WTC11 (cell line): ENCODE results near the gene DDI2. TPM values are rescaled to one million over a fixed set of nuclear protein-coding genes. Genes with fewer than 3 reads are reported as not detected.

Experiments
- ATAC-seq: fragments of 200-7000 bp; cut with Tn5 transposase; 2 replicates; pipeline ENCODE4 v1.10.0; 2021; ENCODE audit warnings: mild to moderate bottlenecking, moderate library complexity
- CTCF ChIA-PET: fragments of 300-600 bp; sonication (Branson Sonifier 250); formaldehyde crosslinking; loops from one replicate; lab custom pipeline; 2021; ENCODE audit warnings: antibody characterized with exemption; lab: Charles Lee
- POLR2A ChIA-PET: fragments of 350-600 bp; sonication (Branson Sonifier 250); formaldehyde crosslinking; loops from one replicate; lab custom pipeline; 2021; ENCODE audit warnings: antibody characterized with exemption; lab: Charles Lee
- DNase-seq: peaks from one replicate; pipeline ENCODE4 v3.0.0; 2021; ENCODE audit warnings: low spot score
- H3K27ac Mint-ChIP-seq: 2 replicates; pipeline ENCODE4 v1.8.0; 2021; ENCODE audit warnings: mixed read lengths
- H3K27me3 Mint-ChIP-seq: 2 replicates; pipeline ENCODE4 v1.8.0; 2021; ENCODE audit warnings: low read depth, mild to moderate bottlenecking, moderate library complexity, mixed read lengths
- H3K36me3 Mint-ChIP-seq: 2 replicates; pipeline ENCODE4 v1.8.0; 2021; ENCODE audit warnings: mixed read lengths
- H3K4me1 Mint-ChIP-seq: 2 replicates; pipeline ENCODE4 v1.8.0; 2022; ENCODE audit warnings: mixed read lengths
- H3K4me3 Mint-ChIP-seq: 2 replicates; pipeline ENCODE4 v1.8.0; 2021; ENCODE audit warnings: mild to moderate bottlenecking, moderate library complexity, mixed read lengths
- H3K9me3 Mint-ChIP-seq: 2 replicates; pipeline ENCODE4 v1.8.0; 2021; ENCODE audit warnings: mixed read lengths
- CREB1 ChIP-seq: sonication (generic); formaldehyde crosslinking; IDR thresholded peaks from 2 replicates; pipeline ENCODE4 v1.8.0; 2023; ENCODE audit warnings: mild to moderate bottlenecking, missing genetic modification reagents
- FOXP1 ChIP-seq: sonication (generic); formaldehyde crosslinking; IDR thresholded peaks from 2 replicates; pipeline ENCODE4 v1.8.0; 2022; ENCODE audit warnings: missing genetic modification reagents, mild to moderate bottlenecking, moderate library complexity, borderline replicate concordance
- GRHL2 ChIP-seq: fragments of 250-450 bp; sonication (Bioruptor Pico); IDR thresholded peaks from 2 replicates; pipeline ENCODE4 v1.8.0; 2022; ENCODE audit warnings: mild to moderate bottlenecking, moderate library complexity; ENCODE audit not compliant: insufficient replicate concordance, severe bottlenecking
- JAZF1 ChIP-seq: fragments of 250-450 bp; sonication (Bioruptor Pico); IDR thresholded peaks from 2 replicates; pipeline ENCODE4 v1.9.0; 2021; ENCODE audit warnings: moderate library complexity, mild to moderate bottlenecking, inconsistent platforms
- KAT7 ChIP-seq: sonication (generic); formaldehyde crosslinking; IDR thresholded peaks from 2 replicates; pipeline ENCODE4 v1.8.1; 2023; ENCODE audit warnings: missing genetic modification reagents, mild to moderate bottlenecking, borderline replicate concordance
- NFATC4 ChIP-seq: fragments of 250-450 bp; sonication (Bioruptor Pico); IDR thresholded peaks from 2 replicates; pipeline ENCODE4 v1.9.0; 2021; ENCODE audit warnings: mild to moderate bottlenecking
- NFE2L1 ChIP-seq: sonication (generic); formaldehyde crosslinking; IDR thresholded peaks from 2 replicates; pipeline ENCODE4 v1.8.1; 2023; ENCODE audit warnings: missing genetic modification reagents
- PRRX2 ChIP-seq: fragments of 250-450 bp; sonication (Bioruptor Pico); IDR thresholded peaks from 2 replicates; pipeline ENCODE4 v1.8.0; 2021; ENCODE audit warnings: mild to moderate bottlenecking
- RORB ChIP-seq: fragments of 250-450 bp; sonication (Bioruptor Pico); IDR thresholded peaks from 2 replicates; pipeline ENCODE4 v1.9.0; 2021; ENCODE audit warnings: mild to moderate bottlenecking
- TCF7 ChIP-seq: sonication (generic); formaldehyde crosslinking; IDR thresholded peaks from 2 replicates; pipeline ENCODE4 v1.8.0; 2022; ENCODE audit warnings: mild to moderate bottlenecking, low read depth, missing genetic modification reagents, moderate library complexity
- TEAD1 ChIP-seq: sonication (generic); formaldehyde crosslinking; IDR thresholded peaks from 2 replicates; pipeline ENCODE4 v1.8.0; 2022; ENCODE audit warnings: mild to moderate bottlenecking, missing genetic modification reagents
- TP53 ChIP-seq: sonication (generic); formaldehyde crosslinking; IDR thresholded peaks from 2 replicates; pipeline ENCODE4 v1.8.1; 2023; ENCODE audit warnings: mild to moderate bottlenecking, missing genetic modification reagents
- ZNF396 ChIP-seq: fragments of 250-450 bp; sonication (Bioruptor Pico); IDR thresholded peaks from 2 replicates; pipeline ENCODE4 v1.8.0; 2021; ENCODE audit warnings: mild to moderate bottlenecking, moderate library complexity, borderline replicate concordance
- total RNA-seq: library from RNA; stranded (reverse); gene quantifications from 3 replicates; pipeline ENCODE4 v1.2.3, GENCODE V29; 2021
- TF ChIP-seq, protein P1 (sequence below): fragments of 250-450 bp; sonication (Bioruptor Pico); IDR thresholded peaks from 2 replicates; pipeline ENCODE4 v1.8.0; 2021; ENCODE audit warnings: mild to moderate bottlenecking
- TF ChIP-seq, protein P2 (sequence below): sonication (generic); formaldehyde crosslinking; IDR thresholded peaks from 2 replicates; pipeline ENCODE4 v1.8.1; 2023; ENCODE audit warnings: mild to moderate bottlenecking, missing genetic modification reagents, borderline replicate concordance
- TF ChIP-seq, protein P3 (sequence below): sonication (generic); formaldehyde crosslinking; IDR thresholded peaks from 2 replicates; pipeline ENCODE4 v1.8.0; 2023; ENCODE audit warnings: missing genetic modification reagents, mild to moderate bottlenecking, borderline replicate concordance
- TF ChIP-seq, protein P4 (sequence below): sonication (generic); formaldehyde crosslinking; conservative IDR thresholded peaks from 2 replicates; pipeline ENCODE4 v1.8.1; 2022; ENCODE audit warnings: mild to moderate bottlenecking, missing genetic modification reagents
- TF ChIP-seq, protein P5 (sequence below): sonication (generic); formaldehyde crosslinking; IDR thresholded peaks from 2 replicates; pipeline ENCODE4 v1.8.1; 2023; ENCODE audit warnings: mild to moderate bottlenecking, missing genetic modification reagents

DDI2 gene
- total RNA-seq, 1 experiment from 2014 or later: 34.2 TPM

DNA sequence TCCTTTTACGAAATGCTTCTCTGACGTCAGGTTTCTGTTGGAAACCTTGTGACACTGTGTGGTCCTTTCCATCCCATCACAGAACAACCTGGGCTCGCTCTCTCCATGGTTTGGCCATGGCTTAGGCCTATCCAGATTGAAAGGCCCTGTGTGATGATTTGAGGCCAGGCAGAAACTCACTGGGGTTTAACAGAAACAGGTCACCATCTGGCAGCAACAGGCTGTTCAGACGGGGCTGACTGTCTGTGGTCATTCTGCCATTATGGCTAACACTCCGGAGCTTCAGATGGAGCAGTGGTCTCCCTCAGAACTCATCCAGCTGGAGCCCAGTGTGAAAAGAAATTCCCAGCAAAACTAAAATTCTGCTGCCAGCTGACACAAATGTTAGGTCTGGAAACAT, 76.1 kb downstream of the DDI2 start:
- no peak overlapping the region for H3K4me3 Mint-ChIP-seq
- TF ChIP-seq TP53: no peak
- no peak for TF ChIP-seq TCF7 (CRISPR knock-in tag)
- TF ChIP-seq ZNF396 (CRISPR knock-in tag): no peak
- TF ChIP-seq, protein P1, sequence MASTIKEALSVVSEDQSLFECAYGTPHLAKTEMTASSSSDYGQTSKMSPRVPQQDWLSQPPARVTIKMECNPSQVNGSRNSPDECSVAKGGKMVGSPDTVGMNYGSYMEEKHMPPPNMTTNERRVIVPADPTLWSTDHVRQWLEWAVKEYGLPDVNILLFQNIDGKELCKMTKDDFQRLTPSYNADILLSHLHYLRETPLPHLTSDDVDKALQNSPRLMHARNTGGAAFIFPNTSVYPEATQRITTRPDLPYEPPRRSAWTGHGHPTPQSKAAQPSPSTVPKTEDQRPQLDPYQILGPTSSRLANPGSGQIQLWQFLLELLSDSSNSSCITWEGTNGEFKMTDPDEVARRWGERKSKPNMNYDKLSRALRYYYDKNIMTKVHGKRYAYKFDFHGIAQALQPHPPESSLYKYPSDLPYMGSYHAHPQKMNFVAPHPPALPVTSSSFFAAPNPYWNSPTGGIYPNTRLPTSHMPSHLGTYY (CRISPR knock-in tag): no peak
- TF ChIP-seq, protein P2, sequence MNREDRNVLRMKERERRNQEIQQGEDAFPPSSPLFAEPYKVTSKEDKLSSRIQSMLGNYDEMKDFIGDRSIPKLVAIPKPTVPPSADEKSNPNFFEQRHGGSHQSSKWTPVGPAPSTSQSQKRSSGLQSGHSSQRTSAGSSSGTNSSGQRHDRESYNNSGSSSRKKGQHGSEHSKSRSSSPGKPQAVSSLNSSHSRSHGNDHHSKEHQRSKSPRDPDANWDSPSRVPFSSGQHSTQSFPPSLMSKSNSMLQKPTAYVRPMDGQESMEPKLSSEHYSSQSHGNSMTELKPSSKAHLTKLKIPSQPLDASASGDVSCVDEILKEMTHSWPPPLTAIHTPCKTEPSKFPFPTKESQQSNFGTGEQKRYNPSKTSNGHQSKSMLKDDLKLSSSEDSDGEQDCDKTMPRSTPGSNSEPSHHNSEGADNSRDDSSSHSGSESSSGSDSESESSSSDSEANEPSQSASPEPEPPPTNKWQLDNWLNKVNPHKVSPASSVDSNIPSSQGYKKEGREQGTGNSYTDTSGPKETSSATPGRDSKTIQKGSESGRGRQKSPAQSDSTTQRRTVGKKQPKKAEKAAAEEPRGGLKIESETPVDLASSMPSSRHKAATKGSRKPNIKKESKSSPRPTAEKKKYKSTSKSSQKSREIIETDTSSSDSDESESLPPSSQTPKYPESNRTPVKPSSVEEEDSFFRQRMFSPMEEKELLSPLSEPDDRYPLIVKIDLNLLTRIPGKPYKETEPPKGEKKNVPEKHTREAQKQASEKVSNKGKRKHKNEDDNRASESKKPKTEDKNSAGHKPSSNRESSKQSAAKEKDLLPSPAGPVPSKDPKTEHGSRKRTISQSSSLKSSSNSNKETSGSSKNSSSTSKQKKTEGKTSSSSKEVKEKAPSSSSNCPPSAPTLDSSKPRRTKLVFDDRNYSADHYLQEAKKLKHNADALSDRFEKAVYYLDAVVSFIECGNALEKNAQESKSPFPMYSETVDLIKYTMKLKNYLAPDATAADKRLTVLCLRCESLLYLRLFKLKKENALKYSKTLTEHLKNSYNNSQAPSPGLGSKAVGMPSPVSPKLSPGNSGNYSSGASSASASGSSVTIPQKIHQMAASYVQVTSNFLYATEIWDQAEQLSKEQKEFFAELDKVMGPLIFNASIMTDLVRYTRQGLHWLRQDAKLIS (CRISPR knock-in tag): no peak
- no peak for TF ChIP-seq PRRX2
- TF ChIP-seq KAT7 (CRISPR knock-in tag): no peak
- TF ChIP-seq, protein P3, sequence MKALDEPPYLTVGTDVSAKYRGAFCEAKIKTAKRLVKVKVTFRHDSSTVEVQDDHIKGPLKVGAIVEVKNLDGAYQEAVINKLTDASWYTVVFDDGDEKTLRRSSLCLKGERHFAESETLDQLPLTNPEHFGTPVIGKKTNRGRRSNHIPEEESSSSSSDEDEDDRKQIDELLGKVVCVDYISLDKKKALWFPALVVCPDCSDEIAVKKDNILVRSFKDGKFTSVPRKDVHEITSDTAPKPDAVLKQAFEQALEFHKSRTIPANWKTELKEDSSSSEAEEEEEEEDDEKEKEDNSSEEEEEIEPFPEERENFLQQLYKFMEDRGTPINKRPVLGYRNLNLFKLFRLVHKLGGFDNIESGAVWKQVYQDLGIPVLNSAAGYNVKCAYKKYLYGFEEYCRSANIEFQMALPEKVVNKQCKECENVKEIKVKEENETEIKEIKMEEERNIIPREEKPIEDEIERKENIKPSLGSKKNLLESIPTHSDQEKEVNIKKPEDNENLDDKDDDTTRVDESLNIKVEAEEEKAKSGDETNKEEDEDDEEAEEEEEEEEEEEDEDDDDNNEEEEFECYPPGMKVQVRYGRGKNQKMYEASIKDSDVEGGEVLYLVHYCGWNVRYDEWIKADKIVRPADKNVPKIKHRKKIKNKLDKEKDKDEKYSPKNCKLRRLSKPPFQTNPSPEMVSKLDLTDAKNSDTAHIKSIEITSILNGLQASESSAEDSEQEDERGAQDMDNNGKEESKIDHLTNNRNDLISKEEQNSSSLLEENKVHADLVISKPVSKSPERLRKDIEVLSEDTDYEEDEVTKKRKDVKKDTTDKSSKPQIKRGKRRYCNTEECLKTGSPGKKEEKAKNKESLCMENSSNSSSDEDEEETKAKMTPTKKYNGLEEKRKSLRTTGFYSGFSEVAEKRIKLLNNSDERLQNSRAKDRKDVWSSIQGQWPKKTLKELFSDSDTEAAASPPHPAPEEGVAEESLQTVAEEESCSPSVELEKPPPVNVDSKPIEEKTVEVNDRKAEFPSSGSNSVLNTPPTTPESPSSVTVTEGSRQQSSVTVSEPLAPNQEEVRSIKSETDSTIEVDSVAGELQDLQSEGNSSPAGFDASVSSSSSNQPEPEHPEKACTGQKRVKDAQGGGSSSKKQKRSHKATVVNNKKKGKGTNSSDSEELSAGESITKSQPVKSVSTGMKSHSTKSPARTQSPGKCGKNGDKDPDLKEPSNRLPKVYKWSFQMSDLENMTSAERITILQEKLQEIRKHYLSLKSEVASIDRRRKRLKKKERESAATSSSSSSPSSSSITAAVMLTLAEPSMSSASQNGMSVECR (CRISPR knock-in tag): no peak
- TF ChIP-seq CREB1: no peak
- no peak for TF ChIP-seq GRHL2 (CRISPR knock-in tag)
- TF ChIP-seq NFE2L1 (CRISPR knock-in tag): no peak
- TF ChIP-seq NFATC4: no peak
- TF ChIP-seq, protein P4, sequence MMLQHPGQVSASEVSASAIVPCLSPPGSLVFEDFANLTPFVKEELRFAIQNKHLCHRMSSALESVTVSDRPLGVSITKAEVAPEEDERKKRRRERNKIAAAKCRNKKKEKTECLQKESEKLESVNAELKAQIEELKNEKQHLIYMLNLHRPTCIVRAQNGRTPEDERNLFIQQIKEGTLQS (CRISPR knock-in tag): no peak
- TF ChIP-seq, protein P5, sequence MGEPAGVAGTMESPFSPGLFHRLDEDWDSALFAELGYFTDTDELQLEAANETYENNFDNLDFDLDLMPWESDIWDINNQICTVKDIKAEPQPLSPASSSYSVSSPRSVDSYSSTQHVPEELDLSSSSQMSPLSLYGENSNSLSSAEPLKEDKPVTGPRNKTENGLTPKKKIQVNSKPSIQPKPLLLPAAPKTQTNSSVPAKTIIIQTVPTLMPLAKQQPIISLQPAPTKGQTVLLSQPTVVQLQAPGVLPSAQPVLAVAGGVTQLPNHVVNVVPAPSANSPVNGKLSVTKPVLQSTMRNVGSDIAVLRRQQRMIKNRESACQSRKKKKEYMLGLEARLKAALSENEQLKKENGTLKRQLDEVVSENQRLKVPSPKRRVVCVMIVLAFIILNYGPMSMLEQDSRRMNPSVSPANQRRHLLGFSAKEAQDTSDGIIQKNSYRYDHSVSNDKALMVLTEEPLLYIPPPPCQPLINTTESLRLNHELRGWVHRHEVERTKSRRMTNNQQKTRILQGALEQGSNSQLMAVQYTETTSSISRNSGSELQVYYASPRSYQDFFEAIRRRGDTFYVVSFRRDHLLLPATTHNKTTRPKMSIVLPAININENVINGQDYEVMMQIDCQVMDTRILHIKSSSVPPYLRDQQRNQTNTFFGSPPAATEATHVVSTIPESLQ (CRISPR knock-in tag): no peak
- no peak for TF ChIP-seq RORB (CRISPR knock-in tag)
- TF ChIP-seq JAZF1: no peak
- TF ChIP-seq TEAD1 (CRISPR knock-in tag): no peak
- TF ChIP-seq FOXP1 (CRISPR knock-in tag): no peak
- TF ChIP-seq, all 79 proteins: peak for 0
- H3K27me3 Mint-ChIP-seq: no peaks in the 10 kb centered on the region
- ChIA-PET POLR2A (no interaction called here), CTCF (interaction anchor here (1.1 kb wide), 1 partner anchor 48 kb away, joined by 4 read pairs; no protein-coding TSS in a partner anchor)
- H3K27ac Mint-ChIP-seq: no peak overlapping the region
- H3K9me3 Mint-ChIP-seq: no peaks in the 10 kb centered on the region
- no peaks in the 10 kb centered on the region for H3K4me1 Mint-ChIP-seq
- ATAC-seq (no peak), DNase-seq (no peak)
- H3K36me3 Mint-ChIP-seq: 0 out of 2 replicates have a peak, but pooled peaks cover 3% of the 10 kb centered on the region
